ENCODE measurements around the gene NEO1.

Gene NEO1

DNA sequence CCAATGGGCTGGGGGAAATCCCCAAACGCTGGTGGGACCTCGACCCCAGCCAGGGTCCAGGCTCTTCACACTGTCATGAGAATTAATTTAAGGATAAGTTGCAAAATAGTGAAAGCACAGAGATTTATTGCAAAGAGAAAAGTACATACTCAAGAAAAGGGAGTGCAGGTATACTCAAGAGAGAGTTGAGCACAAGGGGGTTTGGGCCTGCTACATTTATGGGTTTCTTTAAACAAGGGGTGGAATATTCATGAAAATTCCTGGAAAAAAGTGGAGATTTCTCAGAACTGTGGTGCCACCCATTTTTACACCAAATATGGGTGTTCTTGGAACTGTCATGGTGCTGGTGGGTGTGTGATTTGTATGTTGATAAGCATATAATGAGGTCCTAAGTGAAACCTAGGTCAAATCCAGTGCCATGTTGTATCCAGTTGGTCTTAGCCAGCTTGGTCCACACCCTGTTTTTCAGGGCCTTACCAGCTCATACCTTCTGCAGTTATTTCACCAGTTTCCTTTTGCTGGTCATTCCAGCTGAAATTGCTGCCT is 32.6 kb upstream of the NEO1 start:
- H3K23ac ChIP-seq (ENCODE audit: low read length): no peak overlapping the region
- no peak overlapping the region for H2BK5ac ChIP-seq (ENCODE audit: low read depth, low read length, poor library complexity)
- H3K9me3 ChIP-seq (ENCODE audit: insufficient read depth, low read depth, low read length): no peaks in the 10 kb centered on the region
- peaks cover 0 to 3% of the 10 kb centered on the region in 2 experiments for H3K4me1 ChIP-seq (ENCODE audit: control insufficient read depth in 1 of 2, insufficient read depth in 2 of 2, low read length in 2 of 2)
- H2AFZ ChIP-seq (ENCODE audit: insufficient read depth, low read length, poor library complexity): no peak overlapping the region
- no peak overlapping the region for H3K9ac ChIP-seq (ENCODE audit: low read length)
- H2AK5ac ChIP-seq (ENCODE audit: low read length): no peak overlapping the region
- no peak overlapping the region for H4K91ac ChIP-seq (ENCODE audit: low read depth, low read length)
- H3K36me3 ChIP-seq (ENCODE audit: control insufficient read depth in 1 of 2, insufficient read depth in 2 of 2, low read length in 2 of 2): no peaks in the 10 kb centered on the region
- no peaks in the 10 kb centered on the region for H3K27me3 ChIP-seq (ENCODE audit: insufficient read depth, low read length)
- H3K18ac ChIP-seq (ENCODE audit: low read length): no peak overlapping the region
- no peak overlapping the region for H4K8ac ChIP-seq (ENCODE audit: low read depth, low read length)
- no peak overlapping the region for H4K12ac ChIP-seq (ENCODE audit: low read depth, low read length)
- WGBS (ENCODE audit: extremely low coverage, insufficient coverage, insufficient read length): no CpG with 5 or more reads among the region's 2 CpGs
- DNase-seq: no peak
- H3K14ac ChIP-seq (ENCODE audit: low read length): no peak overlapping the region
- H3K27ac ChIP-seq (ENCODE audit: low read depth, low read length): no peak overlapping the region
- H2BK12ac ChIP-seq (ENCODE audit: low read length): no peak overlapping the region
- H3K4me2 ChIP-seq (ENCODE audit: low read length): no peak overlapping the region
- H3K4me3 ChIP-seq (ENCODE audit: low read depth, low read length): no peak overlapping the region
- H3K4ac ChIP-seq (ENCODE audit: low read depth, low read length): no peak overlapping the region
- H2BK120ac ChIP-seq (ENCODE audit: insufficient read depth, low read length, poor library complexity): no peak overlapping the region
- no peaks in the 10 kb centered on the region for H3K79me1 ChIP-seq (ENCODE audit: low read length)
- no peaks in the 10 kb centered on the region for H3K79me2 ChIP-seq (ENCODE audit: control insufficient read depth, insufficient read depth, low read length, poor library complexity)

DNA sequence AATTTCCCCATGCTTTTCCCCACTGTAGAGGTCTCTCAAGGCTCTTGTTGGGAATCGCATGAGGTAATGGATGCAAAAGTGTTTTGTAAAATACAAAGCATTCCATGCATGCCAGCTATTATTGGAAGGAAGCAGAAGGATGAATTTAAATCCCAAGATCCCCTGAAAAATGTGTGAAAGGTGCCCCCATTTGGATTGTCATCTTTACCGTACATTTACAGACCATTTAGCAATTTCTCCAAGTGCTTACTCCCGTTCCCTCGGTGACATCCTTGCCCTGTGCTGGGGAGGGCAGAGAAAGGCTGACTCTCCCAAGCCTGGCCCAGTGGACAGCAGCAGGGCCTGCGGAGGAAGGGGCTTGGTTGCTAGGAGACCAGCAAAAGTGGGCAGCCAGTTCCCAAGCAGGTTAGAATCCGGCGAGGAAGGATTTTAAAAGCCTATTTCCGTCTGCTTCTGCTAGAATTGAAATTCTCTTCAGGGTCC is 31.1 kb upstream of the NEO1 start:
- no CpG with 5 or more reads among the region's 8 CpGs for WGBS (ENCODE audit: extremely low coverage, insufficient coverage, insufficient read length)
- Histone ChIP-seq H2BK12ac (ENCODE audit: low read length) (no peak overlapping the region), H4K12ac (ENCODE audit: low read depth, low read length) (no peak overlapping the region), H3K27ac (ENCODE audit: low read depth, low read length) (no peak overlapping the region), H2BK5ac (ENCODE audit: low read depth, low read length, poor library complexity) (no peak overlapping the region), H3K4me2 (ENCODE audit: low read length) (no peak overlapping the region), H3K4me3 (ENCODE audit: low read depth, low read length) (no peak overlapping the region), H2BK120ac (ENCODE audit: insufficient read depth, low read length, poor library complexity) (no peak overlapping the region), H3K36me3 (ENCODE audit: control insufficient read depth in 1 of 2, insufficient read depth in 2 of 2, low read length in 2 of 2) (no peaks in the 10 kb centered on the region), H3K9me3 (ENCODE audit: insufficient read depth, low read depth, low read length) (no peaks in the 10 kb centered on the region), H2AFZ (ENCODE audit: insufficient read depth, low read length, poor library complexity) (no peak overlapping the region), H4K8ac (ENCODE audit: low read depth, low read length) (no peak overlapping the region), H2AK5ac (ENCODE audit: low read length) (no peak overlapping the region), H3K79me1 (ENCODE audit: low read length) (no peaks in the 10 kb centered on the region), H3K18ac (ENCODE audit: low read length) (no peak overlapping the region), H3K4me1 (ENCODE audit: control insufficient read depth in 1 of 2, insufficient read depth in 2 of 2, low read length in 2 of 2) (peaks cover 0 to 3% of the 10 kb centered on the region in 2 experiments), H3K27me3 (ENCODE audit: insufficient read depth, low read length) (no peaks in the 10 kb centered on the region), H3K9ac (ENCODE audit: low read length) (no peak overlapping the region), H3K79me2 (ENCODE audit: control insufficient read depth, insufficient read depth, low read length, poor library complexity) (no peaks in the 10 kb centered on the region), H3K14ac (ENCODE audit: low read length) (no peak overlapping the region), H4K91ac (ENCODE audit: low read depth, low read length) (no peak overlapping the region), H3K23ac (ENCODE audit: low read length) (no peak overlapping the region), H3K4ac (ENCODE audit: low read depth, low read length) (no peak overlapping the region)
- no peak for DNase-seq

DNA sequence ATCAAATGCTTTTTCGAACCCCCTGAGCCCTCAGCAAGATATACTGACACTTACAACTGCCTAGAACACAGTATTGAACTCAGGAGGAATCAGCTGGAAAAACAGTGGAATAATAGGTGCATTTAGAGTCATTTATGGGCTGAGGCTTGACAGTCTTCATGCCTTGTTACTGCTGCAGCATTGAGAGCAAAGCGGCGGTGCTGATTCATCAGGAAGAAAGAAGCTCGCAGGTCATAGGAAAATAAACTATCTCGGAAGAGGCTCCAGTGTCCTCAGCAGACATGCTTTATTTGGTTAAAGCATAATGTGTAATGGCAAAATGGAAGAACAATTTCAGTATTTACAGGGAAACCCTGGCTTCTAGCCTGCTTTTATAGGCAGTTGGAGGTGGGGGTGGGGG is 30.1 kb upstream of the NEO1 start:
- Histone ChIP-seq H3K4me3 (ENCODE audit: low read depth, low read length) (no peak overlapping the region), H4K8ac (ENCODE audit: low read depth, low read length) (no peak overlapping the region)
- no peak for DNase-seq

DNA sequence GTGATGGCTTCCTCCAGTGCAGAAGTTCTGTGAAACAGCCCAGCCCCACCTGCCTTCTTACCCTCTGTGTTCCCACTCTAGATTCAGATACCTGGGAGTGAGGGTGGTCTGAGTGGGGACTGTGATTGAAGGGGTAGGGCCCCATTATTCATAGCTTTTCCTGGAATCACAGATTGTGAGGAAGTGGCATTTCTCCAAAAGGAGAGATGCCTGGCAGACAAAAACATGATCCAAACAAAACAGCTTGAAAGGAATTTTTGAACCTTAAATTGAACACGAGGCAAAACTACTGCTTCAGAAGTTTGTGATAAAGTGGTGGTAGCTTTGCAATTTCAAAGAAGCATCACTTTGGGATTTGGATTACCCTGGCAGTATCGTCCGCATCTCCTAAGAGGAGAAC is 29.2 kb upstream of the NEO1 start:
- Histone ChIP-seq H2BK120ac (ENCODE audit: insufficient read depth, low read length, poor library complexity) (no peak overlapping the region), H3K79me1 (ENCODE audit: low read length) (no peaks in the 10 kb centered on the region), H2BK12ac (ENCODE audit: low read length) (no peak overlapping the region), H3K4me2 (ENCODE audit: low read length) (no peak overlapping the region), H3K9ac (ENCODE audit: low read length) (no peak overlapping the region), H2BK5ac (ENCODE audit: low read depth, low read length, poor library complexity) (no peak overlapping the region), H3K27me3 (ENCODE audit: insufficient read depth, low read length) (no peaks in the 10 kb centered on the region), H3K18ac (ENCODE audit: low read length) (no peak overlapping the region), H2AFZ (ENCODE audit: insufficient read depth, low read length, poor library complexity) (no peak overlapping the region), H3K27ac (ENCODE audit: low read depth, low read length) (no peak overlapping the region), H3K4me1 (ENCODE audit: control insufficient read depth in 1 of 2, insufficient read depth in 2 of 2, low read length in 2 of 2) (peaks cover 0 to 3% of the 10 kb centered on the region in 2 experiments), H3K9me3 (ENCODE audit: insufficient read depth, low read depth, low read length) (no peaks in the 10 kb centered on the region), H3K36me3 (ENCODE audit: control insufficient read depth in 1 of 2, insufficient read depth in 2 of 2, low read length in 2 of 2) (no peaks in the 10 kb centered on the region), H3K4me3 (ENCODE audit: low read depth, low read length) (no peak overlapping the region), H3K79me2 (ENCODE audit: control insufficient read depth, insufficient read depth, low read length, poor library complexity) (no peaks in the 10 kb centered on the region), H4K12ac (ENCODE audit: low read depth, low read length) (no peak overlapping the region), H4K8ac (ENCODE audit: low read depth, low read length) (no peak overlapping the region), H2AK5ac (ENCODE audit: low read length) (no peak overlapping the region), H4K91ac (ENCODE audit: low read depth, low read length) (no peak overlapping the region), H3K4ac (ENCODE audit: low read depth, low read length) (no peak overlapping the region), H3K23ac (ENCODE audit: low read length) (no peak overlapping the region), H3K14ac (ENCODE audit: low read length) (no peak overlapping the region)
- WGBS (ENCODE audit: extremely low coverage, insufficient coverage, insufficient read length): no CpG with 5 or more reads among the region's 3 CpGs
- no peak for DNase-seq

More for the DNA sequence above, 30.1 kb upstream of the NEO1 start:
- H3K79me1 ChIP-seq (ENCODE audit: low read length): no peaks in the 10 kb centered on the region
- peaks cover 0 to 3% of the 10 kb centered on the region in 2 experiments for H3K4me1 ChIP-seq (ENCODE audit: control insufficient read depth in 1 of 2, insufficient read depth in 2 of 2, low read length in 2 of 2)
- H2BK12ac ChIP-seq (ENCODE audit: low read length): no peak overlapping the region
- no peak overlapping the region for H3K27ac ChIP-seq (ENCODE audit: low read depth, low read length)
- H3K27me3 ChIP-seq (ENCODE audit: insufficient read depth, low read length): no peaks in the 10 kb centered on the region
- no peak overlapping the region for H2BK5ac ChIP-seq (ENCODE audit: low read depth, low read length, poor library complexity)
- H2AK5ac ChIP-seq (ENCODE audit: low read length): no peak overlapping the region
- H4K12ac ChIP-seq (ENCODE audit: low read depth, low read length): no peak overlapping the region
- no peaks in the 10 kb centered on the region for H3K79me2 ChIP-seq (ENCODE audit: control insufficient read depth, insufficient read depth, low read length, poor library complexity)
- no peaks in the 10 kb centered on the region for H3K36me3 ChIP-seq (ENCODE audit: control insufficient read depth in 1 of 2, insufficient read depth in 2 of 2, low read length in 2 of 2)
- H3K4ac ChIP-seq (ENCODE audit: low read depth, low read length): no peak overlapping the region
- H3K23ac ChIP-seq (ENCODE audit: low read length): no peak overlapping the region
- H3K18ac ChIP-seq (ENCODE audit: low read length): no peak overlapping the region
- H2BK120ac ChIP-seq (ENCODE audit: insufficient read depth, low read length, poor library complexity): no peak overlapping the region
- no peaks in the 10 kb centered on the region for H3K9me3 ChIP-seq (ENCODE audit: insufficient read depth, low read depth, low read length)
- no peak overlapping the region for H4K91ac ChIP-seq (ENCODE audit: low read depth, low read length)
- WGBS (ENCODE audit: extremely low coverage, insufficient coverage, insufficient read length): no CpG with 5 or more reads among the region's 5 CpGs
- no peak overlapping the region for H2AFZ ChIP-seq (ENCODE audit: insufficient read depth, low read length, poor library complexity)
- no peak overlapping the region for H3K4me2 ChIP-seq (ENCODE audit: low read length)
- no peak overlapping the region for H3K14ac ChIP-seq (ENCODE audit: low read length)
- H3K9ac ChIP-seq (ENCODE audit: low read length): no peak overlapping the region
